Measurements from ENCODE around the gene EFTUD2. TPM values are rescaled to one million over a fixed set of nuclear protein-coding genes. Genes with fewer than 3 reads are reported as not detected.

The EFTUD2 gene
- total RNA-seq, 4 donors from 2014 or later = 53.4 to 85.7 (median 59.8) TPM

DNA sequence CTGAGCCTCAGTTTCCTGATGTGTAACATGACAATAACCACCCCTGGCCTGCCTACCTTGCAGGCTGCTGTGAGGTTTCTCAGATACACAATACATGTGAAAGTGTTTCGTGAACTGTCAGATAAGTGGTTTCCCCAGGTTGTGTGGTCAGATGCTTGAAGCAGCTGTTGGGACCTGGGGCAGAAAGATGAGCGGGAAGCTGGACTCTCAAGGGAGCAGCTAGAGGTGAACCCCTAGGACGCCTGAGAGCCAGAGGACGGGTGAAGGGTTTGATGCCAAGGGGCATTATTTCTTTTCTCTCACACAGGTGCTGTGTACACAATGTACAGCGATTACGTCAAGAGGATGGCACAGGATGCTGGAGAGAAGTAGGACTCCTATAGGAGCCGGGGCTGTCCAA, 49.2 kb downstream of the EFTUD2 start:
- 82 to 85% methylated on average over 6 of the region's 7 CpGs for WGBS, 2 donors
- Histone ChIP-seq H3K4me1 (no peaks in the 10 kb centered on the region), H3K36me3 (peaks cover 30 to 62% (median 39%) of the 10 kb centered on the region in 3 donors), H3K4me3 (no peak overlapping the region), H3K9me3 (no peaks in the 10 kb centered on the region), H3K27ac (peak overlapping the region in 2 of 4 donors; percentile 24 to 47), H3K27me3 (no peaks in the 10 kb centered on the region)
- TF ChIP-seq, protein P1, sequence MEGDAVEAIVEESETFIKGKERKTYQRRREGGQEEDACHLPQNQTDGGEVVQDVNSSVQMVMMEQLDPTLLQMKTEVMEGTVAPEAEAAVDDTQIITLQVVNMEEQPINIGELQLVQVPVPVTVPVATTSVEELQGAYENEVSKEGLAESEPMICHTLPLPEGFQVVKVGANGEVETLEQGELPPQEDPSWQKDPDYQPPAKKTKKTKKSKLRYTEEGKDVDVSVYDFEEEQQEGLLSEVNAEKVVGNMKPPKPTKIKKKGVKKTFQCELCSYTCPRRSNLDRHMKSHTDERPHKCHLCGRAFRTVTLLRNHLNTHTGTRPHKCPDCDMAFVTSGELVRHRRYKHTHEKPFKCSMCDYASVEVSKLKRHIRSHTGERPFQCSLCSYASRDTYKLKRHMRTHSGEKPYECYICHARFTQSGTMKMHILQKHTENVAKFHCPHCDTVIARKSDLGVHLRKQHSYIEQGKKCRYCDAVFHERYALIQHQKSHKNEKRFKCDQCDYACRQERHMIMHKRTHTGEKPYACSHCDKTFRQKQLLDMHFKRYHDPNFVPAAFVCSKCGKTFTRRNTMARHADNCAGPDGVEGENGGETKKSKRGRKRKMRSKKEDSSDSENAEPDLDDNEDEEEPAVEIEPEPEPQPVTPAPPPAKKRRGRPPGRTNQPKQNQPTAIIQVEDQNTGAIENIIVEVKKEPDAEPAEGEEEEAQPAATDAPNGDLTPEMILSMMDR (IDR thresholded peaks at IDR 0.05) = no peak
- TF ChIP-seq POLR2A (IDR thresholded peaks at IDR 0.05) = no peak
- intact Hi-C loops (cut with DNase I) = no loop called here
- DNase-seq = no peak

DNA sequence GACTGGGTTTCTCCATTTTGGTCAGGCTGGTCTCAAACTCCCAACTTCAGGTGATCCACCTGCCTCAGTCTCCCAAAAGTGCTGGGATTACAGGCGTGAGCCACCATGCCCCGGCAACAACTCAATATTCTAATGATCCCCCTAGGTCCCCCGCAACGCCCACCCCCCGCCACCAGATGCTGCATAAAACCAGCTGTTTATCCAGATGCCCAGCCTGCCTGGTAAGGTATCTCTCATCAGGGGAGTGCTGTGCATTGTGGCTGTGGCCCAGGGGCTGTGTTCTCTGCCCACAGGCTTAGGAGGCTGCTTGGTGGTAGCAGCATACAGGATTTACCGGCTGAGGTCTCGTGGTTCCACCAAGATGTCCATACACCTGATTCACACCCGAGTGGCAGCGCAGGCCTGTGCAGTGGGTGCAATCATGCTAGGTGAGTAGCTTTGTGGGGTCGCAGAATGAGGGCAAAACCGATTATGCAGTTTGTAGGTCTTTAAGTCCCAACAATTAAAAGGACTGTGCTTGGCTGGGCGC, 50.2 kb downstream of the EFTUD2 start:
- peak overlapping the region in 1 of 4 donors; percentile 50 for H3K27ac ChIP-seq
- DNase-seq = no peak
- peaks cover 20 to 52% (median 29%) of the 10 kb centered on the region in 3 donors for H3K36me3 ChIP-seq
- no peaks in the 10 kb centered on the region for H3K9me3 ChIP-seq
- intact Hi-C loops (cut with DNase I) = no loop called here
- no peaks in the 10 kb centered on the region for H3K4me1 ChIP-seq
- no peaks in the 10 kb centered on the region for H3K27me3 ChIP-seq
- TF ChIP-seq POLR2A (IDR thresholded peaks at IDR 0.05) = no peak
- 94% methylated on average over 5 of the region's 12 CpGs; no CpG with 5 or more reads in 1 of the 2 donors for WGBS, 2 donors
- no peak overlapping the region for H3K4me3 ChIP-seq

DNA sequence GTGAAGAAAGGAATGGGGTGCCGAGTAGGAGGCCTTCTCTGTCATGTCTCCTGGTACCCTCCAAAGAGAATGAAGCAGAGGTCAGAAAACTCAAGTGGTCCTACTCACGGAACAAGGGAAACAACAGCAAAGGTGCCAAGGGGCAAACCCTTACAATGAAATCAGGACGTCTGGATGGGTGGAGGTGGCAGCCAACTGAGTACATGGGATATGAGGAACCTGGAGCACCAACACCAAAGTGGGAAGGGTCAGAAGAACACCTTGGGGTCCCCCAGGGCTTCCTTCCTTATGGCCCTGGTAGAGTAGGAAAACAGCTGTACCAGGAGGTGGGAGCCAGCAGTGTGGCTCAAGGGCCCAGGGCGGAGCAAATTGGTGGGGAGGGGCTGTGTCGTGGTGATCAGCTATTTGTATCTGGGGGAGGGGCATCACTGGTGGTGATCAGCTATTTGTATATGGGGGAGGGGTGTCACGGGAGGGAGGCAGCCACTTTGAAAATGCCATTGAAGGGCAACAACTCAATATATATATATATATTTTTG, 50.9 kb downstream of the EFTUD2 start:
- intact Hi-C loops (cut with DNase I) = no loop called here
- no peak overlapping the region for H3K4me3 ChIP-seq
- 48 to 76% methylated on average over 6 of the region's 6 CpGs for WGBS, 2 donors
- TF ChIP-seq, protein P1 (IDR thresholded peaks at IDR 0.05) = no peak
- no peak for TF ChIP-seq POLR2A (IDR thresholded peaks at IDR 0.05)
- DNase-seq = no peak
- H3K27me3 ChIP-seq = no peaks in the 10 kb centered on the region
- H3K27ac ChIP-seq = peak overlapping the region in 1 of 4 donors; percentile 54
- H3K9me3 ChIP-seq = no peaks in the 10 kb centered on the region
- H3K4me1 ChIP-seq = no peaks in the 10 kb centered on the region
- H3K36me3 ChIP-seq = peaks cover 18 to 45% (median 22%) of the 10 kb centered on the region in 3 donors

DNA sequence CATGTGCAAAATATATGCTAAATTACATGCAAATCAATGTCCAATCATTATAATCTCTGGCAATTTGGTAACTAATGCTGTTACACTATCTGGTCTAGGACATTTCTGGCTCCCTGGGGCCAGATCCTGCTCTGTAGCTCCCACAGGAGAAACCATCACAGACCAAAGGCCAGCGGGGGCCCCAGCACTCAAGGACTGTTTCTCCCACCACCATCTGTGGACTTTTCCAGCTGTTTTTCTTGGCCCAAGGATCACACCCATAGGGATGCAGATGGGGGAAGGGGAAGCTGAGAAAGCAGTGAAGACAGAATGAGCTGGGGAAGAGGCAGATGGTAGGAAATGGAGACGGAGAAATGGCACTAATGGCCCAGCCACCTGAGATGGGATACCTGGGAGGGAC, 51.7 kb downstream of the EFTUD2 start, which contains the start of gene HIGD1B:
Gene HIGD1B (plus strand): TSS at position 298 of the 400 bp plus-strand sequence. CDS start 270 bp downstream, outside the sequence.
- DNase-seq = no peak
- H3K27ac ChIP-seq = peak within 1 kb of the TSS in 2 of 4 donors; percentile 1 to 54
- no peaks in the 10 kb centered on the region for H3K4me1 ChIP-seq
- peaks cover 16 to 37% (median 18%) of the 10 kb centered on the region in 3 donors for H3K36me3 ChIP-seq
- 61 to 85% methylated on average over 2 of the region's 2 CpGs for WGBS, 2 donors
- H3K9me3 ChIP-seq = no peaks in the 10 kb centered on the region
- no peaks in the 10 kb centered on the region for H3K27me3 ChIP-seq
- TF ChIP-seq POLR2A (IDR thresholded peaks at IDR 0.05) = no peak
- TF ChIP-seq, protein P1 (IDR thresholded peaks at IDR 0.05) = no peak
- H3K4me3 ChIP-seq = no peak within 1 kb of the TSS
- intact Hi-C loops (cut with DNase I) = no loop called here

DNA sequence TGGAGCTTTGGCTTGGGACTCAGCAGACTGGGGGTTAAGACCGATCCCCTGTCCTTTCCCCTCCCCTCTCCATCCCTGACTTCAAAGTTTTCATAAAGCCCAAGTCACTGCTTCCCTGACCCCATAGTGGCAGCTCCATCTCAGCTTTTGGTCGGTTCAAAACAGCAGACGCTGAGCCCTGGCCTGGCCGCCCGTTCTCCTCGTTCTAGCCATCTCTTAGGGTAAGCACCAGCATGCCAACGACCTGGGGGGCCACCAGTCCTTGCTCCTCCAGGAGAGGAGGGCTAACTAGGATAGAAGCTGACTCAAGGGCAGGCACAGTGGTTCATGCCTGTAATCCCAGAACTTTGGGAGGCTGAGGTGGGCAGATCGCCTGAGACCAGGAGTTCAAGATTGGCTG, 53.0 kb downstream of the EFTUD2 start:
- Histone ChIP-seq H3K9me3 (no peaks in the 10 kb centered on the region), H3K27me3 (peaks cover 0 to 4% (median 0%) of the 10 kb centered on the region in 4 donors), H3K4me1 (no peaks in the 10 kb centered on the region), H3K27ac (peak overlapping the region in 1 of 4 donors; percentile 22), H3K4me3 (no peak overlapping the region), H3K36me3 (peaks cover 10 to 23% (median 10%) of the 10 kb centered on the region in 3 donors)
- DNase-seq = no peak
- WGBS, 2 donors = 77 to 83% methylated on average over 5 to 8 of the region's 8 CpGs
- TF ChIP-seq, protein P1 (IDR thresholded peaks at IDR 0.05) = no peak
- TF ChIP-seq POLR2A (IDR thresholded peaks at IDR 0.05) = no peak
- intact Hi-C loops (cut with DNase I) = no loop called here
